HG02763 (cell line): Measurements from ENCODE around the gene FKBP1A.

Experiments used
- ATAC-seq: cut with Tn5 transposase; IDR thresholded peaks from one replicate; pipeline ENCODE4 v1.9.1; 2021; ENCODE audit warnings: mild to moderate bottlenecking, moderate library complexity; ENCODE audit not compliant: unreplicated experiment

FKBP1A gene

GRCh38 chr20:1335961-1336698 is 56.7 kb downstream of the FKBP1A start:
- no peak for ATAC-seq

DNA sequence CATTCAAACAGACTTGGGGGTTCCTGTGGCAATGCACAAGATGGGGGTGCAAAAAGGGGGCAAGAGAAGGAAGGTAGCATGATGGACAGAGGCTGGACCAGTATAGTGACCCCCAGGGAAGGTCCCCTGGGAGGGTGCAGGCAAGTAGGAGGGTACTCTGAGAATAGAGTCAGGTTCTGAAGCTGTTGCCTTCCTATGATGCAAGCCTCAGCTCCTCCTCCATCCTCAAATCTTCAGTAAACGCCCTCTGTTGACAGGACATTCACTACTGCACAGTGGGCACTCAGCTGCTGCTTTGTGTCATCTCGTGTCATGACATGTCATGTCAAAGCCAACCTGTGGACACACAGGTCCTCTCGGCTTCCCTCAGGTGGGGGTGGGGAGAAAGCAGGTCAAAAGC is 58.1 kb downstream of the FKBP1A start:
- ATAC-seq: no peak

- no peak for ATAC-seq
These were observed 58.5 kb downstream of the FKBP1A start for GRCh38 chr20:1334370-1334731.

DNA sequence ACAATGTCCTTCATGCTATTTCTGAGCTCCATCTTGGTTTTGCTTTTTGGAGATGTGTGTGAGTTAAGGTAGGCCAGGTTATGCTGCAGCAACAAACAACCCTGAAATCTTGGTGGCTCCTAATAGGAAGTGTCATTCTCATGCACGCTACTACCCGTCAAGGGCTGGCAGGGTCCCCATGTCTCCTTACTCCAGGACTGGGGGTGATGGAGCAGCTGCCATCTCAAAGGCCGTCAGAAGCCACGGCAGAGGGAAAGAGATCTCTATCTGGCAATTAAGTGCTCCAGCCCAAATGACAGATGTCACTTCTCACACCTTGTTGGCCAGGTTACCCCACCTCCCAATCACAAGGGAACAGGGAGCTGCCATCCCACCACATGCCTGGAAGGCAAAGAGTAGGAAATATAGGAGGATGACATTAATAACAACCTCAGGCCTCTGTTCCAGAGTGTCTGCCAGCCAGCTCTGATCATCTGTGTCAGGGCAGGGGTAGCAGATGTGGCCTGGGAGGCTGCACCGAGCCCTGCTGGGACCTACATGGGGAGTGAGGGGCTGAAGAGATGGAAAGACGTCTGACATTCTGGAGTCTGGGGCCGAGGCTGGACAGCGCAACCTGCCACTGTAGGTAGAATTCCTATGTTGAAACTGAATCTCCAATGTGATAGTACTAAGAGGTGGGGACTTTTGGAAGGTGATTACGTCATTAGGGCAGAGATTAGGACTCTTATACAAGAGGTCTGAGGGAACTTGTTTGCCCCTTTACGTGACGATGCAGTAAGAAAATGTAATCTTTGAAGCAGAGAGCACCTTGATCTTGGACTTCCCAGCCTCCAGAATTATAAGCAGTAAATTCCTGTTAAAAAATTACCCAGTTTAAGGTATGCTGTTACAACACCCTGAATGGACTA is 59.1 kb downstream of the FKBP1A start:
- no peak for ATAC-seq

DNA sequence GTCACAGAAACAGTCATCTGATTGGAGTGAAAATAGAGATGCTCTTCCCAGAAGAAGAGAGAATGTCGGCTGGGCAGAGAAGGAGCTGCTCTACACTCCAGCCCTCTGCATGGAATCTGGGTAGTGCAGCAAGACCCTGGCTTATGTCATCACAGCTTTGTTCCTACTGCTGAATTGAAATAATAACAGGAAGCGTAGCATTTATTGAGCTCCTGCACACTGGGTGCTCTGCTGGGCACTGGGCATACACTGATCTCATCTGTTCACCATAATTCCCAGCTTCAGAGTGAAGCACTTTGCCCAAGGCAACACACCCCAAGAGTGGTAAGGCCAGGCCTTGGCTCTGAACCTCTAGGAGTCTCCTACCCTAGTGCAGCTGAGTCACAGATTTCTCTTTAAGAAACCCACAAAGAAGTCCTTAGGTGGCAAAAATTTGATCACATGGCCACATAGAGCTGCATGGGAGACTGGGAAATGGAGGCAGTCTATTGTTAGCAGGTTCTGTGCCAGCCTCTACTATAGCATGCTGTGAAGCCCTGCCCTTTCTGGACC is 60.0 kb downstream of the FKBP1A start:
- ATAC-seq: no peak

DNA sequence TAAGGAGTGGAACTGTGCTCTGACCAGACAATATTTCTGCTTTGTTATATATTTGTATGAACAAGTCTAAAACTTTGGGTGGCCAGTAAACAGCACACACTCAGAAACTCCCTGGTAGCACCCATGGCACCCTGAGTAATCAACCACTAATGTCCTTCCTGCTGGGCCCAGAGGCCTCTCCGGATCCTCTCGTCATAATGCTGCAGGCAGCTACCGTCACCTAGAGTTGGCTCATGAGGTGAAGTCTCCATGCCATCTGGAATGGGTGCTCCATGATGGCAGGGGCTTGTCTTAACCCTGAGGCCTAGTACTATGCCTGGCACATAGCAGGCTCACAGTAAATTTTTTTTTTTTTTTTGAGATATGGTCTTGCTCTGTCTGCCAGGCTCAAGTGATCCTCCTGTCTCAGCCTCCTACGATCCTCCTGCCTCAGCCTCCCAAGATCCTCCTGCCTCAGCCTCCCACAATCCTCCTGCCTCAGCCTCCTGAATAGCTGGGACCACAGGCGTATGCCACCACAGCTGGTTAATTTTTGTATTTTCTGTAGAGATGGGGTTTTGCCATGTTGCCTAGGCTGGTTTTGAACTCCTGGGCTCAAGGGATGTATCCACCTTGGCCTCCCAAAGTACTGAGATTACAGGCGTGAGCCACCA is 60.9 kb downstream of the FKBP1A start:
- ATAC-seq: no peak

DNA sequence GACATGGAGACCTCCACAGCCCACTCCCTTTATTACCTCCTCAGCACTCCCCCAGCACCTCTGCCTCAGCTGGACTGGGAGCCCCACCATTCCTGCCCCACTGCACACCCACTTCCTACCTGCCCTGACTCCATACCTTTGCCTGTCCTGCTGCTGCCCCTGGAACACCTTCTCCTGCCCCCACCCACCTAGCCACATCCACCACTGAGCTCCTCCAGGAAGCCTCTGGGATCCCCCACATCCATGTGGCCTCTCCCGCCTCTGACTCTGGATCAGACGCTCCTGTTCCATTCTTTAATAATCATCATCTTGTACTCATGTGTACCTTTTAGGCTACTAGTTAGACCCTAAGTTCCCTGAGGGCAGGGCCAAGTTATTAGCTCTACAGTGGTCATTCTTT is 61.8 kb downstream of the FKBP1A start:
- ATAC-seq: no peak

- ATAC-seq: no peak
These were observed 62.6 kb downstream of the FKBP1A start for GRCh38 chr20:1330075-1330830.

DNA sequence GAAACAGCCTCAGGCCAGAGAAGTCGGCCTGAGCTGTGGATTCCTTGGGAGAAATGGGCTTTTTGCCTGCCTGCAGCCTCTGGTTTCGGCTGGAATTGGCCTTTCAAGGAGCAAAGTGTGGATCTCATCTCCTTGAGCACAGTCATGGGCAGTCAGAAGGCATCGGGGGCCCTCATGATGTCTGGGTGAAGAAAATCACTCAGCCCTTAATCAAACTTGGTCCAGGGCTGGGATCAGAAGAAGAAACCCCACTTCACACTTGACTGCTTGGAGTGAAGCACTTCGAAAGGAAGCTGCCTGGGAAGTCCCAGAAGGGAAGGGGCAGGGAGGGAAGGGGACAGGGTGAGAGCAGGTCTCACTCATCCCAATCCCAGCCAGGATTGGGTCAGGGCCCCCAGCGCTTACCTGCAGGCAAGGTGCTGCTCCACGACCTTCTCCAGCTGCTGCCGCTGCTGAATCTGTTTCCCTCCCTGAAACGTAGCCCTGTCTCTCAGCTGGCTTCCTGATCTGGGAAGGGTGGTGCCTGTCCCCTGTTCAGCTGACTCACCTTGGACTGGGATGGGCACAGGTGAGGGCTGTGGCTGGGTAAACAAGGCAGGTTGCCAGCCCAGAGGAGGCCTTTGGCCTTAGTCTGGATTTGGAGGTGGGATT is 64.0 kb downstream of the FKBP1A start, which contains the start of gene SDCBP2:
Gene SDCBP2, minus strand, starts transcription at position 460 of the 651 bp plus-strand sequence. CDS start 8,723 bp downstream, outside the sequence.
- no peak for ATAC-seq

- ATAC-seq: no peak
These were observed 64.8 kb downstream of the FKBP1A start for GRCh38 chr20:1327827-1328679.

- ATAC-seq: no peak
These were observed 65.6 kb downstream of the FKBP1A start for GRCh38 chr20:1327241-1327653.

- no peak for ATAC-seq
These were observed 66.6 kb downstream of the FKBP1A start for GRCh38 chr20:1326031-1326930.

- ATAC-seq: peak; percentile 83
These were observed 67.5 kb downstream of the FKBP1A start for GRCh38 chr20:1325173-1326030.

DNA sequence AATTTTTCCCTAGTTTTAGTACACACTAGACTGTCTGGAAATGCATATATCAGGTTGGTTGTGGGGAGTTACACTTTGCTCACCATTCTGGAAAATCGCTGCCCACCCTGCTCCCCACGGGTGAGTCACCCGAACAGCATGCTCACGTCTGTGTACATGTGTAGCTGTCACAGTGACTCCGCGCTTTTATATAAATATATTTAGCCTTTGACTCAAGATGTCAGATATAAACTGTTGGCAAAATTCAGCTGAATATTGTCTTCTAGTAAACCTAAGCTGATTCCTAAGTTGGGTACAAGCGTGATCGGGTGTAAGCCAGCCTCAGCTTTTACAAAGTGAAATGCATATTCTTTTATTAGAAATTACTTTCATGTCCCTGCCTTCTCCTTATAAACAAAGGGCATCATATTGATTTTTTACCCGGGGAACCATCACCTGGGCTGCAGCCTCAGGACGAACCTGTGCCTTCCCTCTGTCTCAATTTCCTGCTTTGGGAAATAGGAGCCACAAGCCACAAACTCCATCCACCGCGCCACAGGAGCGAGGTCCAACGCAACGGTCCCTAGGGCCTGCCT is 68.2 kb downstream of the FKBP1A start:
- peak; percentile 5 for ATAC-seq

DNA sequence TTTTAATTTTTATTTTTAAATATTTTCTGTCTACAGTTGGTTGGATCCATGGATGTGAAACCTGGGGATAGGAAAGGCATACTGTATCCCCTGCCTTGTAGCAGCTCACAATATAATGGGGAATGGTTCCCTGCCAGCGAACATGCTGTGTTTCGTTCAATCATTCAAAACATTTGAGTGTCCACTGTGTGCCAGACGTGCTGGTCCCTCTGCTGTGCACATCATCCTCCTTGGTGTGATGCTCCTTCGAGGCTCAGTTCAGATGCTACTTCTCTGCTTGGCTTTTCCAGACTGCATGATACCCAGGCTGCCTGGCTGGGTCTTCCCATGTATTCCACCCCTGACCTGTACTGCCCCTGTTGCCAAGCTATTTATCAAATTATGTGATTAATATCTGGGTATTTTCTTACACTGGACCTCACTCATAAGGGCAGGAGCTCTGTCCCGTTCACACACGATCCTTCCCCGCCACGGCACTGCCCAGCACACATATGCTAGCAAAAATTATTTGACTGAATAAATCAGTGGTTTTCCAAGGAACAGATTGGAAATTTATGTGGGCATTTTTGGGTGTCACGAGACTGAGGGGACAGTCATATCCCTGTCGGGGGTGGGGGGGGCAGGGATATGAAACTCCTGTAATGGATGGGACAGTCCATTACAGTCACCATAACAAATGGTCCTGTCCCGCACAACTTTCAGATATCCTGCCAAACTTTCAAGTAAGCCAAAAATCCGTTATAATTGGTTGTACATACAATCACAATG is 68.8 kb downstream of the FKBP1A start:
- no peak for ATAC-seq

- no peak for ATAC-seq
These were observed 69.6 kb downstream of the FKBP1A start for GRCh38 chr20:1323256-1323655.
